ENCODE measurements around the gene GRK5.

The GRK5 gene

GRCh38 chr10:119337796-119338432 is 130.5 kb downstream of the GRK5 start:
- peaks cover 4% of the 10 kb centered on the region; the same call in 1 of the 2 replicates for H3K36me3 ChIP-seq (ENCODE audit: insufficient read depth, low read length)
- H3K79me2 ChIP-seq (ENCODE audit: insufficient read depth, low read length), result 0 out of 2 replicates have a peak, but pooled peaks cover 3% of the 10 kb centered on the region
- peaks cover 18% of the 10 kb centered on the region for H3K4me1 ChIP-seq (ENCODE audit: insufficient read depth, low read length, poor library complexity, severe bottlenecking)
- H3K4me2 ChIP-seq (ENCODE audit: low read depth, low read length, poor library complexity, severe bottlenecking), result no peak overlapping the region
- no peaks in the 10 kb centered on the region for H4K20me1 ChIP-seq (ENCODE audit: insufficient read depth, low read length, poor library complexity, severe bottlenecking)
- H3K9ac ChIP-seq (ENCODE audit: low read depth, low read length, poor library complexity, severe bottlenecking), result no peak overlapping the region
- H3F3A ChIP-seq (ENCODE audit: low read depth), result no peaks in the 10 kb centered on the region
- H3K27me3 ChIP-seq (ENCODE audit: insufficient read depth, low read length, poor library complexity, severe bottlenecking), result no peaks in the 10 kb centered on the region
- no peaks in the 10 kb centered on the region for H3K9me3 ChIP-seq (ENCODE audit: insufficient read depth, low read depth, low read length)
- no peaks in the 10 kb centered on the region for H3K9me2 ChIP-seq (replicated peaks; ENCODE audit: low read depth, low read length)
- TF ChIP-seq EZH2phosphoT487 (IDR thresholded peaks at IDR 0.05; ENCODE audit: borderline replicate concordance), result no peak
- TF ChIP-seq CTCF (conservative IDR thresholded peaks at IDR 0.05; ENCODE audit: low read length), result no peak
- H2AFZ ChIP-seq (ENCODE audit: low read length), result no peak overlapping the region
- H3K4me3 ChIP-seq (ENCODE audit: low read length, poor library complexity, severe bottlenecking), result no peak overlapping the region

GRCh38 chr10:119339109-119339508 is 131.7 kb downstream of the GRK5 start:
- no peak overlapping the region for H3K4me3 ChIP-seq (ENCODE audit: low read length, poor library complexity, severe bottlenecking)
- no peaks in the 10 kb centered on the region for H3K27me3 ChIP-seq (ENCODE audit: insufficient read depth, low read length, poor library complexity, severe bottlenecking)
- no peak overlapping the region for H3K4me2 ChIP-seq (ENCODE audit: low read depth, low read length, poor library complexity, severe bottlenecking)
- no peaks in the 10 kb centered on the region for H3F3A ChIP-seq (ENCODE audit: low read depth)
- no peak overlapping the region for H3K9ac ChIP-seq (ENCODE audit: low read depth, low read length, poor library complexity, severe bottlenecking)
- H3K36me3 ChIP-seq (ENCODE audit: insufficient read depth, low read length), result peaks cover 3% of the 10 kb centered on the region; the same call in 1 of the 2 replicates
- H4K20me1 ChIP-seq (ENCODE audit: insufficient read depth, low read length, poor library complexity, severe bottlenecking), result no peaks in the 10 kb centered on the region
- TF ChIP-seq EZH2phosphoT487 (IDR thresholded peaks at IDR 0.05; ENCODE audit: borderline replicate concordance), result no peak
- no peak for TF ChIP-seq CTCF (conservative IDR thresholded peaks at IDR 0.05; ENCODE audit: low read length)
- no peaks in the 10 kb centered on the region for H3K9me2 ChIP-seq (replicated peaks; ENCODE audit: low read depth, low read length)
- no peaks in the 10 kb centered on the region for H3K9me3 ChIP-seq (ENCODE audit: insufficient read depth, low read depth, low read length)
- H2AFZ ChIP-seq (ENCODE audit: low read length), result no peak overlapping the region
- H3K79me2 ChIP-seq (ENCODE audit: insufficient read depth, low read length), result 0 out of 2 replicates have a peak, but pooled peaks cover 3% of the 10 kb centered on the region
- peaks cover 9% of the 10 kb centered on the region for H3K4me1 ChIP-seq (ENCODE audit: insufficient read depth, low read length, poor library complexity, severe bottlenecking)

GRCh38 chr10:119340893-119341458 is 133.6 kb downstream of the GRK5 start:
- Histone ChIP-seq H3K4me2 (ENCODE audit: low read depth, low read length, poor library complexity, severe bottlenecking) (no peak overlapping the region), H3K79me2 (ENCODE audit: insufficient read depth, low read length) (0 out of 2 replicates have a peak, but pooled peaks cover 3% of the 10 kb centered on the region), H3K36me3 (ENCODE audit: insufficient read depth, low read length) (peaks cover 3% of the 10 kb centered on the region; the same call in 1 of the 2 replicates), H3F3A (ENCODE audit: low read depth) (no peaks in the 10 kb centered on the region), H3K9me3 (ENCODE audit: insufficient read depth, low read depth, low read length) (no peaks in the 10 kb centered on the region), H3K27me3 (ENCODE audit: insufficient read depth, low read length, poor library complexity, severe bottlenecking) (no peaks in the 10 kb centered on the region), H3K4me3 (ENCODE audit: low read length, poor library complexity, severe bottlenecking) (no peak overlapping the region), H3K9ac (ENCODE audit: low read depth, low read length, poor library complexity, severe bottlenecking) (no peak overlapping the region), H4K20me1 (ENCODE audit: insufficient read depth, low read length, poor library complexity, severe bottlenecking) (no peaks in the 10 kb centered on the region), H3K9me2 (replicated peaks; ENCODE audit: low read depth, low read length) (no peaks in the 10 kb centered on the region), H3K4me1 (ENCODE audit: insufficient read depth, low read length, poor library complexity, severe bottlenecking) (peaks cover 13% of the 10 kb centered on the region), H2AFZ (ENCODE audit: low read length) (no peak overlapping the region)
- no peak for TF ChIP-seq CTCF (conservative IDR thresholded peaks at IDR 0.05; ENCODE audit: low read length)
- no peak for TF ChIP-seq EZH2phosphoT487 (IDR thresholded peaks at IDR 0.05; ENCODE audit: borderline replicate concordance)

Data from Loucy (cell line).